Trophoblast cell (in vitro differentiated cells and primary cell): ENCODE data around the gene DAPP1.

Source experiments
- DNase-seq, 2 donors: peaks; one replicate each; pipeline ENCODE4 v3.0.0-alpha.2; 2016
- H2AFZ ChIP-seq: 2 replicates; pipeline ENCODE4 v1.6.1; 2013; ENCODE audit warnings: low read length, moderate library complexity, mild to moderate bottlenecking; ENCODE audit not compliant: insufficient read depth, poor library complexity
- H2AK5ac ChIP-seq: 2 replicates; pipeline ENCODE4 v1.6.1; 2013; ENCODE audit warnings: mild to moderate bottlenecking, low read length
- H2BK120ac ChIP-seq: 2 replicates; pipeline ENCODE4 v1.6.1; 2013; ENCODE audit warnings: low read length, mild to moderate bottlenecking, moderate library complexity; ENCODE audit not compliant: insufficient read depth, poor library complexity
- H2BK12ac ChIP-seq: 2 replicates; pipeline ENCODE4 v1.6.1; 2013; ENCODE audit warnings: mild to moderate bottlenecking, low read length, moderate library complexity
- H2BK5ac ChIP-seq: 2 replicates; pipeline ENCODE4 v1.6.1; 2013; ENCODE audit warnings: low read length, low read depth, moderate library complexity, mild to moderate bottlenecking; ENCODE audit not compliant: poor library complexity
- H3K14ac ChIP-seq: 2 replicates; pipeline ENCODE4 v1.6.1; 2013; ENCODE audit warnings: mild to moderate bottlenecking, low read length
- H3K18ac ChIP-seq: 2 replicates; pipeline ENCODE4 v1.6.1; 2013; ENCODE audit warnings: mild to moderate bottlenecking, low read length
- H3K23ac ChIP-seq: 2 replicates; pipeline ENCODE4 v1.6.1; 2013; ENCODE audit warnings: low read length
- H3K27ac ChIP-seq: 2 replicates; pipeline ENCODE4 v1.5.1; 2013; ENCODE audit warnings: low read depth, mild to moderate bottlenecking, inconsistent platforms, low read length, moderate library complexity
- H3K27me3 ChIP-seq: 2 replicates; pipeline ENCODE4 v1.6.1; 2013; ENCODE audit warnings: inconsistent platforms, mild to moderate bottlenecking, low read length, moderate library complexity; ENCODE audit not compliant: insufficient read depth
- H3K36me3 ChIP-seq, 2 experiments: 1 replicate in 1 of 2; 2 replicates in 1 of 2; pipeline ENCODE4 v1.6.1; 2013; ENCODE audit warnings: low read length in 2 of 2, mild to moderate bottlenecking in 2 of 2, moderate library complexity in 1 of 2; ENCODE audit not compliant: insufficient read depth in 2 of 2, control insufficient read depth in 1 of 2
- H3K4ac ChIP-seq: 2 replicates; pipeline ENCODE4 v1.6.1; 2013; ENCODE audit warnings: low read depth, mild to moderate bottlenecking, low read length, moderate library complexity
- H3K4me1 ChIP-seq, 2 experiments: 1 replicate in 1 of 2; 2 replicates in 1 of 2; pipeline ENCODE4 v1.6.1; 2013; ENCODE audit warnings: low read length in 2 of 2, mild to moderate bottlenecking in 2 of 2, moderate library complexity in 1 of 2; ENCODE audit not compliant: insufficient read depth in 2 of 2, control insufficient read depth in 1 of 2
- H3K4me2 ChIP-seq: 2 replicates; pipeline ENCODE4 v1.6.1; 2013; ENCODE audit warnings: inconsistent platforms, mild to moderate bottlenecking, low read length, moderate library complexity
- H3K4me3 ChIP-seq: 2 replicates; pipeline ENCODE4 v1.5.1; 2013; ENCODE audit warnings: mild to moderate bottlenecking, low read depth, low read length, inconsistent platforms
- H3K79me1 ChIP-seq: one replicate; pipeline ENCODE4 v1.6.1; 2013; ENCODE audit warnings: low read length
- H3K79me2 ChIP-seq: 2 replicates; pipeline ENCODE4 v1.6.1; 2013; ENCODE audit warnings: low read length, mild to moderate bottlenecking; ENCODE audit not compliant: control insufficient read depth, insufficient read depth, poor library complexity
- H3K9ac ChIP-seq: 2 replicates; pipeline ENCODE4 v1.6.1; 2013; ENCODE audit warnings: mild to moderate bottlenecking, low read length
- H3K9me3 ChIP-seq: 2 replicates; pipeline ENCODE4 v1.6.1; 2013; ENCODE audit warnings: low read depth, mild to moderate bottlenecking, control low read depth, inconsistent platforms, low read length; ENCODE audit not compliant: insufficient read depth
- H4K12ac ChIP-seq: 2 replicates; pipeline ENCODE4 v1.6.1; 2013; ENCODE audit warnings: low read depth, mild to moderate bottlenecking, low read length, moderate library complexity
- H4K8ac ChIP-seq: 2 replicates; pipeline ENCODE4 v1.6.1; 2013; ENCODE audit warnings: low read depth, mild to moderate bottlenecking, low read length, moderate library complexity
- H4K91ac ChIP-seq: one replicate; pipeline ENCODE4 v1.6.1; 2013; ENCODE audit warnings: low read depth, mild to moderate bottlenecking, low read length, moderate library complexity
- WGBS: extraction: QIAGEN DNeasy Blood & Tissue Kit; methylation state at CpG from one replicate; pipeline ENCODE4 v1.1.7; 2013; ENCODE audit warnings: missing lambda C conversion rate; ENCODE audit not compliant: insufficient read length, insufficient coverage; ENCODE audit errors: extremely low coverage; 5-methylcytosine and 5-hydroxymethylcytosine counted together

Gene DAPP1

GRCh38 chr4:99824070-99824599, 7.5 kb downstream of the DAPP1 start:
- Histone ChIP-seq H3K79me1 (no peaks in the 10 kb centered on the region), H3K4me3 (no peak overlapping the region), H2AFZ (no peak overlapping the region), H3K27ac (peak overlapping the region; percentile 82), H2AK5ac (no peak overlapping the region), H3K4me1 (no peaks in the 10 kb centered on the region), H3K9ac (no peak overlapping the region), H3K9me3 (no peaks in the 10 kb centered on the region), H3K14ac (no peak overlapping the region), H3K4me2 (no peak overlapping the region), H2BK12ac (no peak overlapping the region), H3K18ac (no peak overlapping the region), H3K36me3 (no peaks in the 10 kb centered on the region), H3K4ac (no peak overlapping the region), H3K23ac (no peak overlapping the region), H2BK5ac (no peak overlapping the region), H4K12ac (no peak overlapping the region), H3K27me3 (no peaks in the 10 kb centered on the region), H3K79me2 (no peaks in the 10 kb centered on the region), H2BK120ac (no peak overlapping the region), H4K8ac (no peak overlapping the region), H4K91ac (no peak overlapping the region)
- DNase-seq: no peak
- no CpG with 5 or more reads among the region's 3 CpGs for WGBS

GRCh38 chr4:99825272-99825671, 8.6 kb downstream of the DAPP1 start:
- H3K23ac ChIP-seq: no peak overlapping the region
- no peak overlapping the region for H3K4me2 ChIP-seq
- H3K79me2 ChIP-seq: no peaks in the 10 kb centered on the region
- no peaks in the 10 kb centered on the region for H3K9me3 ChIP-seq
- no peak overlapping the region for H2BK12ac ChIP-seq
- H4K8ac ChIP-seq: no peak overlapping the region
- H2AK5ac ChIP-seq: no peak overlapping the region
- peak; percentile 50 to 91 for DNase-seq
- no peak overlapping the region for H4K12ac ChIP-seq
- H3K27me3 ChIP-seq: no peaks in the 10 kb centered on the region
- H2BK120ac ChIP-seq: no peak overlapping the region
- no peak overlapping the region for H3K18ac ChIP-seq
- no peak overlapping the region for H4K91ac ChIP-seq
- H3K36me3 ChIP-seq: no peaks in the 10 kb centered on the region
- H2AFZ ChIP-seq: no peak overlapping the region
- no peak overlapping the region for H3K14ac ChIP-seq
- WGBS: no CpG with 5 or more reads among the region's 3 CpGs
- no peak overlapping the region for H3K9ac ChIP-seq
- peak overlapping the region; percentile 82 for H3K27ac ChIP-seq
- no peak overlapping the region for H3K4me3 ChIP-seq
- H3K79me1 ChIP-seq: no peaks in the 10 kb centered on the region
- H2BK5ac ChIP-seq: no peak overlapping the region
- H3K4me1 ChIP-seq: no peaks in the 10 kb centered on the region
- H3K4ac ChIP-seq: no peak overlapping the region

DNA sequence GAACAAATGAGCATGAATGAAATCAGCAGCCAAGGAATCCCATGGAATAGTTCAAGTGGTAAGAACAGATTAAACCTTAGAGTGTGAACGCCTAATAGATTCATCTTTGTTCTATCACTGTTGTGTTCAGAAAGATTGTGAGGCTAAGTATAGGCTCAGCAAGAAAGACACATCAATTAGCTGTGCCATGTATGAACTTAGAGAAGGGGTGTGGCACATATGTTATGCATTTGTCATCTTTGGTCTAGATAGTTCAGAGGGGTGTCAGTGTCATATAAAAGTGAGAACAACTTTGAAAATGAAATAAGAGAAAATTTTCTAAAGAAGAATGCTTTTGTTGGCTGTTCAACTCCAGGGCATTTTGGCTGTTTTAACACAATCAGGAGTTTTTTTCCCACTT, 9.4 kb downstream of the DAPP1 start:
- Histone ChIP-seq H3K27ac (peak overlapping the region; percentile 57), H4K8ac (no peak overlapping the region), H3K79me2 (no peaks in the 10 kb centered on the region), H3K4ac (no peak overlapping the region), H2BK120ac (no peak overlapping the region), H3K9me3 (no peaks in the 10 kb centered on the region), H3K4me2 (no peak overlapping the region), H3K4me3 (no peak overlapping the region), H3K4me1 (no peaks in the 10 kb centered on the region), H3K9ac (no peak overlapping the region), H2BK12ac (no peak overlapping the region), H3K79me1 (no peaks in the 10 kb centered on the region), H3K23ac (no peak overlapping the region), H3K18ac (no peak overlapping the region), H3K36me3 (no peaks in the 10 kb centered on the region), H2AFZ (no peak overlapping the region), H2BK5ac (no peak overlapping the region), H4K91ac (no peak overlapping the region), H3K27me3 (no peaks in the 10 kb centered on the region), H3K14ac (no peak overlapping the region), H2AK5ac (no peak overlapping the region), H4K12ac (no peak overlapping the region)
- DNase-seq: peak in 1 of 2 donors; percentile 19
- WGBS: no CpG with 5 or more reads among the region's 1 CpG

GRCh38 chr4:99827454-99827853, 10.8 kb downstream of the DAPP1 start:
- no peak overlapping the region for H3K14ac ChIP-seq
- no peak overlapping the region for H2AK5ac ChIP-seq
- WGBS: no CpG with 5 or more reads among the region's 6 CpGs
- no peak overlapping the region for H3K18ac ChIP-seq
- H2BK5ac ChIP-seq: no peak overlapping the region
- no peaks in the 10 kb centered on the region for H3K79me1 ChIP-seq
- no peak overlapping the region for H2BK120ac ChIP-seq
- H3K27me3 ChIP-seq: no peaks in the 10 kb centered on the region
- no peak overlapping the region for H4K8ac ChIP-seq
- H3K9me3 ChIP-seq: no peaks in the 10 kb centered on the region
- no peak overlapping the region for H2AFZ ChIP-seq
- H3K4me2 ChIP-seq: no peak overlapping the region
- H4K12ac ChIP-seq: no peak overlapping the region
- H3K4ac ChIP-seq: no peak overlapping the region
- peak in 1 of 2 donors; percentile 63 for DNase-seq
- H3K23ac ChIP-seq: no peak overlapping the region
- H3K9ac ChIP-seq: no peak overlapping the region
- no peak overlapping the region for H4K91ac ChIP-seq
- no peak overlapping the region for H3K4me3 ChIP-seq
- no peak overlapping the region for H2BK12ac ChIP-seq
- no peaks in the 10 kb centered on the region for H3K36me3 ChIP-seq
- no peak overlapping the region for H3K27ac ChIP-seq
- H3K4me1 ChIP-seq: peaks cover 0 to 1% of the 10 kb centered on the region in 2 experiments
- H3K79me2 ChIP-seq: no peaks in the 10 kb centered on the region
